HepG2 (cell line): ENCODE data around the gene DAAM1. TPM values are rescaled to one million over a fixed set of nuclear protein-coding genes. Genes with fewer than 3 reads are reported as not detected.

ENCODE experiments used
- CBFB ChIP-seq: sonication (generic); formaldehyde crosslinking; IDR thresholded peaks from 2 replicates; pipeline ENCODE4 v1.4.0; 2020; ENCODE audit warnings: missing genetic modification reagents
- CEBPG ChIP-seq: IDR thresholded peaks from 2 replicates; pipeline ENCODE4 v1.6.1; 2016
- FOSL2 ChIP-seq: sonication (generic); formaldehyde crosslinking; IDR thresholded peaks from 2 replicates; pipeline ENCODE4 v1.4.0; 2020; ENCODE audit warnings: missing genetic modification reagents
- FOXJ3 ChIP-seq: sonication (generic); formaldehyde crosslinking; IDR thresholded peaks from 2 replicates; pipeline ENCODE4 v1.4.0; 2020; ENCODE audit warnings: missing genetic modification reagents, mild to moderate bottlenecking, borderline replicate concordance
- FOXP1 ChIP-seq, 2 experiments: fragments of 450-650 bp in 1 of 2; IDR thresholded peaks; 2 replicates each; pipeline ENCODE4 v1.6.1; 2017 to 2018; ENCODE audit warnings: antibody characterized with exemption in 1 of 2
- HNRNPK ChIP-seq: fragments of 200-400 bp; formaldehyde crosslinking; IDR thresholded peaks from 2 replicates; pipeline ENCODE4 v1.6.1; 2018; ENCODE audit warnings: low read length, low read depth, moderate library complexity, mild to moderate bottlenecking; ENCODE audit not compliant: poor library complexity, severe bottlenecking
- LCORL ChIP-seq, 2 experiments: fragments of 450-650 bp in 1 of 2; sonication (generic) in 1 of 2; formaldehyde crosslinking in 1 of 2; IDR thresholded peaks; 2 replicates each; pipeline versions ENCODE4 v1.5.0 to v1.6.1; 2017 to 2020; ENCODE audit warnings: antibody characterized with exemption in 1 of 2, missing genetic modification reagents in 1 of 2
- MED1 ChIP-seq: sonication (generic); formaldehyde crosslinking; IDR thresholded peaks from 2 replicates; pipeline ENCODE4 v1.4.0; 2020; ENCODE audit warnings: missing genetic modification reagents
- NCOA5 ChIP-seq: sonication (generic); formaldehyde crosslinking; IDR thresholded peaks from 2 replicates; pipeline ENCODE4 v1.4.0; 2020; ENCODE audit warnings: missing genetic modification reagents
- RCOR2 ChIP-seq: IDR thresholded peaks from 2 replicates; pipeline ENCODE4 v1.6.1; 2016; ENCODE audit warnings: missing biosample characterization, missing genetic modification reagents
- SOX13 ChIP-seq, 3 experiments: fragments of 450-650 bp in 1 of 3; sonication (generic) in 1 of 3; formaldehyde crosslinking in 1 of 3; IDR thresholded peaks in 2 of 3; conservative IDR thresholded peaks in 1 of 3; 2 replicates each; pipeline versions ENCODE4 v1.5.0 to v1.6.1; 2016 to 2020; ENCODE audit warnings: antibody characterized with exemption in 1 of 3, mild to moderate bottlenecking in 1 of 3, missing compliant biosample characterization in 1 of 3, missing genetic modification reagents in 1 of 3, moderate library complexity in 1 of 3
- TCF7 ChIP-seq: sonication (generic); IDR thresholded peaks from 2 replicates; pipeline ENCODE4 v1.6.1; 2016; ENCODE audit warnings: antibody characterized with exemption, low read depth
- ZFP36L2 ChIP-seq: sonication (generic); formaldehyde crosslinking; IDR thresholded peaks from 2 replicates; pipeline ENCODE4 v1.4.0; 2020; ENCODE audit warnings: missing genetic modification reagents
- ZNF652 ChIP-seq: IDR thresholded peaks from 2 replicates; pipeline ENCODE4 v1.6.1; 2016; ENCODE audit warnings: low read depth, borderline replicate concordance
- ZNF674 ChIP-seq: sonication (generic); formaldehyde crosslinking; IDR thresholded peaks from 2 replicates; pipeline ENCODE4 v1.5.0; 2020; ENCODE audit warnings: low read depth, mild to moderate bottlenecking, missing genetic modification reagents
- polyA plus RNA-seq, 8 experiments: library from polyadenylated mRNA; depleted of rRNA in 3 of 8; stranded (reverse) in 7 of 8; unstranded in 1 of 8; fragments of >200 nt; fragmentation: Illumina TruSeq in 4 of 8; extraction: Trizol in 4 of 8; gene quantifications; 2 replicates each; pipeline versions ENCODE4 v1.2.1 to v1.2.3, GENCODE V29; 2011 to 2016; ENCODE audit warnings: low read depth in 4 of 8, missing spikeins in 1 of 8, mixed read lengths in 1 of 8; ENCODE audit not compliant: insufficient read depth in 1 of 8
- total RNA-seq, 5 experiments: library from RNA; depleted of rRNA; stranded (reverse); fragments of >200 nt; fragmentation: Illumina TruSeq; extraction: Trizol; gene quantifications; 2 replicates each; pipeline ENCODE4 v1.2.3, GENCODE V29; 2016; ENCODE audit warnings: low read depth in 1 of 5
- TF ChIP-seq, protein P1 (sequence below), 2 experiments: fragments of 450-650 bp in 1 of 2; sonication (generic) in 1 of 2; formaldehyde crosslinking in 1 of 2; IDR thresholded peaks; 2 replicates each; pipeline versions ENCODE4 v1.6.1 to v1.8.0; 2016 to 2022; ENCODE audit warnings: antibody characterized with exemption in 1 of 2, mild to moderate bottlenecking in 1 of 2, missing genetic modification reagents in 1 of 2
- TF ChIP-seq, protein P2 (sequence below): sonication (generic); formaldehyde crosslinking; IDR thresholded peaks from 2 replicates; pipeline ENCODE4 v1.4.0; 2020; ENCODE audit warnings: missing genetic modification reagents
- TF ChIP-seq, protein P3 (sequence below): sonication (generic); formaldehyde crosslinking; IDR thresholded peaks from 2 replicates; pipeline ENCODE4 v1.4.0; 2020; ENCODE audit warnings: missing genetic modification reagents

DAAM1 gene
- total and polyA plus RNA-seq, 2 of the 13 experiments (the other 11 are each of a cell fraction or from before 2014, with no cell fraction given): 10.9 to 24.5 TPM

DNA sequence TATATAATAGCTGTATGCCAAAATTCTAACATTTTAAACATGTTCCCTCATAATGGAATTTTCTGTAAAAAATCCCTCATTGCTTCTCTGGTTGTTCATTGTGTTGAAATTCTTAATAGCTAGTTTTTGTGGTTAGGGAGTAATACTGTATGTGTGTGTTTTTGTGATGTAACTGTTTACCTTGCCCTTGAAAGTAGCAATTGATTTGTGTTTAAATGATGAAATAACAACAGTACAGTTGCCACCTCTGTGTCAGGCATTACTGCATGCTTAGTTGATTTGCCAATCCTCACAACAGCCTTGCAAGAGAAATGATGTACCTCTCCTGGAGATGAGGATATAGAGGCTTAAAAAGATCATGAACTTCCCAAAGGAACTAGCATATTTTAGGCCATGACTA lies 94.9 kb downstream of the DAAM1 start (continued):
- TF ChIP-seq, protein P1, sequence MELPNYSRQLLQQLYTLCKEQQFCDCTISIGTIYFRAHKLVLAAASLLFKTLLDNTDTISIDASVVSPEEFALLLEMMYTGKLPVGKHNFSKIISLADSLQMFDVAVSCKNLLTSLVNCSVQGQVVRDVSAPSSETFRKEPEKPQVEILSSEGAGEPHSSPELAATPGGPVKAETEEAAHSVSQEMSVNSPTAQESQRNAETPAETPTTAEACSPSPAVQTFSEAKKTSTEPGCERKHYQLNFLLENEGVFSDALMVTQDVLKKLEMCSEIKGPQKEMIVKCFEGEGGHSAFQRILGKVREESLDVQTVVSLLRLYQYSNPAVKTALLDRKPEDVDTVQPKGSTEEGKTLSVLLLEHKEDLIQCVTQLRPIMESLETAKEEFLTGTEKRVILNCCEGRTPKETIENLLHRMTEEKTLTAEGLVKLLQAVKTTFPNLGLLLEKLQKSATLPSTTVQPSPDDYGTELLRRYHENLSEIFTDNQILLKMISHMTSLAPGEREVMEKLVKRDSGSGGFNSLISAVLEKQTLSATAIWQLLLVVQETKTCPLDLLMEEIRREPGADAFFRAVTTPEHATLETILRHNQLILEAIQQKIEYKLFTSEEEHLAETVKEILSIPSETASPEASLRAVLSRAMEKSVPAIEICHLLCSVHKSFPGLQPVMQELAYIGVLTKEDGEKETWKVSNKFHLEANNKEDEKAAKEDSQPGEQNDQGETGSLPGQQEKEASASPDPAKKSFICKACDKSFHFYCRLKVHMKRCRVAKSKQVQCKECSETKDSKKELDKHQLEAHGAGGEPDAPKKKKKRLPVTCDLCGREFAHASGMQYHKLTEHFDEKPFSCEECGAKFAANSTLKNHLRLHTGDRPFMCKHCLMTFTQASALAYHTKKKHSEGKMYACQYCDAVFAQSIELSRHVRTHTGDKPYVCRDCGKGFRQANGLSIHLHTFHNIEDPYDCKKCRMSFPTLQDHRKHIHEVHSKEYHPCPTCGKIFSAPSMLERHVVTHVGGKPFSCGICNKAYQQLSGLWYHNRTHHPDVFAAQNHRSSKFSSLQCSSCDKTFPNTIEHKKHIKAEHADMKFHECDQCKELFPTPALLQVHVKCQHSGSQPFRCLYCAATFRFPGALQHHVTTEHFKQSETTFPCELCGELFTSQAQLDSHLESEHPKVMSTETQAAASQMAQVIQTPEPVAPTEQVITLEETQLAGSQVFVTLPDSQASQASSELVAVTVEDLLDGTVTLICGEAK (IDR thresholded peaks at IDR 0.05): no peak
- TF ChIP-seq, protein P1 (CRISPR knock-in tag; IDR thresholded peaks at IDR 0.05): no peak
- peak; percentile 85 for TF ChIP-seq FOSL2 (CRISPR knock-in tag)
- TF ChIP-seq RCOR2 (CRISPR knock-in tag): peak; percentile 71
- no peak for TF ChIP-seq ZNF674 (CRISPR knock-in tag)
- no peak for TF ChIP-seq ZFP36L2 (CRISPR knock-in tag)
- TF ChIP-seq SOX13 (IDR thresholded peaks at IDR 0.05): peak; percentile 42; the same call in 1 of the 2 replicates
- TF ChIP-seq SOX13 (CRISPR knock-in tag; conservative IDR thresholded peaks at IDR 0.05 in 1 of 2, IDR thresholded peaks at IDR 0.05 in 1 of 2): peak in 1 of 2 experiments; percentile 88; a peak in 2 of 4 replicates
- TF ChIP-seq CEBPG: peak; percentile 85
- TF ChIP-seq, protein P2, sequence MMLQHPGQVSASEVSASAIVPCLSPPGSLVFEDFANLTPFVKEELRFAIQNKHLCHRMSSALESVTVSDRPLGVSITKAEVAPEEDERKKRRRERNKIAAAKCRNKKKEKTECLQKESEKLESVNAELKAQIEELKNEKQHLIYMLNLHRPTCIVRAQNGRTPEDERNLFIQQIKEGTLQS (CRISPR knock-in tag): peak; percentile 77
- no peak for TF ChIP-seq HNRNPK
- peak; percentile 72; the same call in 1 of the 2 replicates for TF ChIP-seq FOXJ3 (CRISPR knock-in tag)
- TF ChIP-seq FOXP1 (IDR thresholded peaks at IDR 0.05): peak; percentile 98
- TF ChIP-seq FOXP1 (CRISPR knock-in tag; IDR thresholded peaks at IDR 0.05): peak; percentile 97
- no peak for TF ChIP-seq ZNF652 (CRISPR knock-in tag)
- TF ChIP-seq TCF7: peak; percentile 59
- peak; percentile 30; the same call in 1 of the 2 replicates for TF ChIP-seq MED1 (CRISPR knock-in tag)
- TF ChIP-seq, protein P3, sequence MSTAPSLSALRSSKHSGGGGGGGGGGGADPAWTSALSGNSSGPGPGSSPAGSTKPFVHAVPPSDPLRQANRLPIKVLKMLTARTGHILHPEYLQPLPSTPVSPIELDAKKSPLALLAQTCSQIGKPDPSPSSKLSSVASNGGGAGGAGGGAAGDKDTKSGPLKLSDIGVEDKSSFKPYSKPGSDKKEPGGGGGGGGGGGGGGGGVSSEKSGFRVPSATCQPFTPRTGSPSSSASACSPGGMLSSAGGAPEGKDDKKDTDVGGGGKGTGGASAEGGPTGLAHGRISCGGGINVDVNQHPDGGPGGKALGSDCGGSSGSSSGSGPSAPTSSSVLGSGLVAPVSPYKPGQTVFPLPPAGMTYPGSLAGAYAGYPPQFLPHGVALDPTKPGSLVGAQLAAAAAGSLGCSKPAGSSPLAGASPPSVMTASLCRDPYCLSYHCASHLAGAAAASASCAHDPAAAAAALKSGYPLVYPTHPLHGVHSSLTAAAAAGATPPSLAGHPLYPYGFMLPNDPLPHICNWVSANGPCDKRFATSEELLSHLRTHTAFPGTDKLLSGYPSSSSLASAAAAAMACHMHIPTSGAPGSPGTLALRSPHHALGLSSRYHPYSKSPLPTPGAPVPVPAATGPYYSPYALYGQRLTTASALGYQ (CRISPR knock-in tag): peak; percentile 84; the same call in 1 of the 2 replicates
- no peak for TF ChIP-seq NCOA5 (CRISPR knock-in tag)
- TF ChIP-seq LCORL (IDR thresholded peaks at IDR 0.05): no peak
- TF ChIP-seq LCORL (CRISPR knock-in tag; IDR thresholded peaks at IDR 0.05): no peak
- peak; percentile 100 for TF ChIP-seq CBFB (CRISPR knock-in tag)
